Osteocyte (in vitro differentiated cells): ENCODE measurements around the gene KIF23. TPM values are rescaled to one million over a fixed set of nuclear protein-coding genes. Genes with fewer than 3 reads are reported as not detected.
A peak's percentile ranks its signal among the peaks of the same experiment; 100 is the strongest.
"Not testable (repeated sequence)": the region's sequence is repeated elsewhere in the genome, so short reads cannot be mapped to it uniquely, and the experiment has no call there.

Experiments used
- DNase-seq: peaks from one replicate; pipeline ENCODE4 v3.0.0; 2021; ENCODE audit warnings: mixed read lengths; ENCODE audit not compliant: unreplicated experiment; ENCODE audit errors: extremely low spot score
- H3K27ac Mint-ChIP-seq: one replicate; pipeline ENCODE4 v1.8.0; 2021; ENCODE audit warnings: mild to moderate bottlenecking, mixed read lengths; ENCODE audit not compliant: unreplicated experiment
- H3K27me3 Mint-ChIP-seq: one replicate; pipeline ENCODE4 v1.8.0; 2021; ENCODE audit warnings: mixed read lengths; ENCODE audit not compliant: unreplicated experiment
- H3K36me3 Mint-ChIP-seq: one replicate; pipeline ENCODE4 v1.8.0; 2021; ENCODE audit warnings: mixed read lengths; ENCODE audit not compliant: unreplicated experiment
- H3K4me1 Mint-ChIP-seq: one replicate; pipeline ENCODE4 v1.8.0; 2021; ENCODE audit warnings: mixed read lengths; ENCODE audit not compliant: unreplicated experiment
- H3K4me3 Mint-ChIP-seq: one replicate; pipeline ENCODE4 v1.8.0; 2021; ENCODE audit warnings: mild to moderate bottlenecking, moderate library complexity, mixed read lengths; ENCODE audit not compliant: unreplicated experiment
- H3K9me3 Mint-ChIP-seq: one replicate; pipeline ENCODE4 v1.8.0; 2021; ENCODE audit warnings: mixed read lengths; ENCODE audit not compliant: unreplicated experiment
- CTCF ChIP-seq: fragments of 200-600 bp; sonication (generic); IDR thresholded peaks from 2 replicates; pipeline ENCODE4 v1.5.0; 2021; ENCODE audit warnings: antibody characterized with exemption, mild to moderate bottlenecking, moderate library complexity
- total RNA-seq: library from RNA; stranded (reverse); gene quantifications from 2 replicates; pipeline ENCODE4 v1.2.1, GENCODE V29; 2021

KIF23 gene
- total RNA-seq, 1 donor from 2014 or later = 14.0 TPM

DNA sequence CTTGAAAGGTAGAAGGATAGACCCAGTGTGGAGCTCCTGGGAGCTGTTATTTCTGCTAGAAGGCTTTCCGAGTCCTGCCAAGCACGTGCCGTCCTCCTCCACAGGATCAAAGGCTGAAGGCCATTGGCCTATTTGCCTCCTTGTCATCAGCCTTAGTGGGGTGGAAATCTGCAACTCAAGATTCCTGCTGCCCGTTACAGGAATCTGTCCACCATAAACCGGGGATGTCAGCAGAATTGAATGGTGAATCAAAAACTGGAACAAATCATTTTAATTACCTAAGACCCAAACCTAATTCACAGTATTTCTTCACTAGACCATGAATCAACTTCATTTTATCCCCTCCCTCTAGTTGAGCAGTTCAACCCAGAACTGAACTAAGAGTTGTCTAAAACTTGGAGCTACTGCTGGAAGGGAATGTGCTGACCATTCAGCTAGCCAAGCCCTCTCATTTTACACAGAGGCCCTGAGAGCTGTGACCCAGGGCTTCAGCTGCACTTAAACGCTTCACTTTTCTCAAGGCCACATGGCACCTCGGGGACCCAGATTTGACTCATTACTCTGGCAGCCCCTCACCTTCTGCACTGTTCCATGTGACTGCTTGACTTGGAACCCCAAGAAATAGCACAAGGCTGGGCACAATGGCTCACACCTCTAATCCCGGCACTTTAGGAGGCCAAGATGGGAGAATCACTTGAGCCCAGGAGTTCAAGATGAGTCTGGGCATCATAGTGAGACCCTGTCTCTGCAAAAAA, 36.8 kb upstream of the KIF23 start:
- Mint-ChIP-seq H3K4me3 (no peak overlapping the region), H3K4me1 (no peaks in the 10 kb centered on the region), H3K36me3 (no peaks in the 10 kb centered on the region), H3K9me3 (peaks cover 6% of the 10 kb centered on the region), H3K27me3 (no peaks in the 10 kb centered on the region), H3K27ac (no peak overlapping the region)
- DNase-seq = no peak
- no peak for TF ChIP-seq CTCF

- DNase-seq = no peak
- no peaks in the 10 kb centered on the region for H3K27me3 Mint-ChIP-seq
- peak; percentile 28 for TF ChIP-seq CTCF
- no peaks in the 10 kb centered on the region for H3K9me3 Mint-ChIP-seq
- H3K27ac Mint-ChIP-seq = no peak overlapping the region
- H3K36me3 Mint-ChIP-seq = no peaks in the 10 kb centered on the region
- H3K4me1 Mint-ChIP-seq = no peaks in the 10 kb centered on the region
- H3K4me3 Mint-ChIP-seq = no peak overlapping the region
These were observed 33.9 kb upstream of the KIF23 start for GRCh38 chr15:69380100-69380725.

GRCh38 chr15:69380726-69381105, 33.4 kb upstream of the KIF23 start:
- Mint-ChIP-seq H3K27ac (no peak overlapping the region), H3K4me3 (no peak overlapping the region), H3K36me3 (no peaks in the 10 kb centered on the region), H3K9me3 (no peaks in the 10 kb centered on the region), H3K27me3 (no peaks in the 10 kb centered on the region), H3K4me1 (no peaks in the 10 kb centered on the region)
- no peak for DNase-seq
- TF ChIP-seq CTCF = no peak

DNA sequence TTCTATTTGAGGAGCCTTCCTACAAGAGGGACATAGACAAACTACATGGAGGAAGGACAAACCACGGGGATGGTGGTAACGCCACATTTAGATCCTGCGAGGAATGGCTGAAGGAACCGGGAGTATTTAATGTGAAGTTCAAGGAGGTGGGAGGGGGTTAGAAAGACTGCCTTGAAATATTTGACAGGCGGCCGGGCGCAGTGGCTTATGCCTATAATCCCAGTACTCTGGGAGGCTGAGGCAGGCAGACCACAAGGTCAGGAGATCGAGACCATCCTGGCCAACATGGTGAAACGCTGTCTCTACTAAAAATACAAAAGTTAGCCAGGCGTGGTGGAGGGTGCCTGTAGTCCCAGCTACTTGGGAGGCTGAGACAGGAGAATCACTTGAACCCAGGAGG, 32.0 kb upstream of the KIF23 start:
- H3K4me3 Mint-ChIP-seq, H3K9me3 Mint-ChIP-seq, DNase-seq, H3K27me3 Mint-ChIP-seq, H3K27ac Mint-ChIP-seq, H3K36me3 Mint-ChIP-seq, H3K4me1 Mint-ChIP-seq: not testable (repeated sequence)

- not testable (repeated sequence) for H3K9me3 Mint-ChIP-seq, H3K27ac Mint-ChIP-seq, H3K36me3 Mint-ChIP-seq, H3K27me3 Mint-ChIP-seq, DNase-seq, H3K4me3 Mint-ChIP-seq
- H3K4me1 Mint-ChIP-seq = peaks cover 16% of the 10 kb centered on the region
These were observed 30.1 kb upstream of the KIF23 start for GRCh38 chr15:69384066-69384465.
